HEK293 (cell line): ENCODE data around the gene ZBTB22.

Experiments
- CTCF ChIP-seq: fragments of 450-650 bp; formaldehyde crosslinking; IDR thresholded peaks from 2 replicates; pipeline ENCODE4 v1.5.1; 2016; ENCODE audit warnings: missing biosample characterization, missing genetic modification characterization
- MYNN ChIP-seq: fragments of 450-650 bp; formaldehyde crosslinking; IDR thresholded peaks from 2 replicates; pipeline ENCODE4 v1.5.1; 2016; ENCODE audit warnings: missing biosample characterization, missing genetic modification characterization, borderline replicate concordance
- RBAK ChIP-seq: fragments of 450-650 bp; formaldehyde crosslinking; IDR thresholded peaks from 2 replicates; pipeline ENCODE4 v1.5.1; 2016; ENCODE audit warnings: missing biosample characterization, missing genetic modification characterization
- ZBTB10 ChIP-seq: fragments of 450-650 bp; formaldehyde crosslinking; IDR thresholded peaks from 2 replicates; pipeline ENCODE4 v1.5.1; 2016; ENCODE audit warnings: missing biosample characterization, missing genetic modification characterization
- ZNF112 ChIP-seq: fragments of 450-650 bp; formaldehyde crosslinking; IDR thresholded peaks from 2 replicates; pipeline ENCODE4 v1.5.0; 2017; ENCODE audit warnings: missing biosample characterization, missing genetic modification characterization
- ZNF501 ChIP-seq: fragments of 450-650 bp; formaldehyde crosslinking; IDR thresholded peaks from 2 replicates; pipeline ENCODE4 v1.5.1; 2016; ENCODE audit warnings: missing biosample characterization, missing genetic modification characterization
- ZNF513 ChIP-seq: fragments of 450-650 bp; IDR thresholded peaks from 2 replicates; pipeline ENCODE4 v1.5.1; 2018; ENCODE audit warnings: missing biosample characterization, missing genetic modification characterization
- ZNF600 ChIP-seq: fragments of 450-650 bp; formaldehyde crosslinking; IDR thresholded peaks from 2 replicates; pipeline ENCODE4 v1.5.1; 2016; ENCODE audit warnings: missing biosample characterization, missing genetic modification characterization
- ZNF621 ChIP-seq: fragments of 450-650 bp; formaldehyde crosslinking; IDR thresholded peaks from 2 replicates; pipeline ENCODE4 v1.5.1; 2017; ENCODE audit warnings: missing biosample characterization, missing genetic modification characterization
- ZNF626 ChIP-seq: fragments of 450-650 bp; sonication (Bioruptor Pico); formaldehyde crosslinking; IDR thresholded peaks from 2 replicates; pipeline ENCODE4 v1.5.1; 2018; ENCODE audit warnings: missing biosample characterization, missing genetic modification characterization, inconsistent platforms
- ZNF76 ChIP-seq: fragments of 450-650 bp; formaldehyde crosslinking; IDR thresholded peaks from 2 replicates; pipeline ENCODE4; 2016; ENCODE audit warnings: low read depth, missing biosample characterization, missing genetic modification characterization, borderline replicate concordance

- no peak for TF ChIP-seq ZNF501 (tag by site-specific recombination)
- no peak for TF ChIP-seq ZNF600 (tag by site-specific recombination)
- TF ChIP-seq ZBTB10 (tag by site-specific recombination): no peak
- no peak for TF ChIP-seq CTCF (tag by site-specific recombination)
- no peak for TF ChIP-seq ZNF76
- TF ChIP-seq ZNF626: no peak
- TF ChIP-seq ZNF112 (tag by site-specific recombination): no peak
- no peak for TF ChIP-seq RBAK (tag by site-specific recombination)
- TF ChIP-seq ZNF513: no peak
- no peak for TF ChIP-seq ZNF621
- TF ChIP-seq MYNN (tag by site-specific recombination): no peak
Measured at GRCh38 chr6:33321227-33321626, 3.7 kb upstream of the ZBTB22 start.
